K562 (cell line): ENCODE measurements around the gene ATP5MK. TPM values are rescaled to one million over a fixed set of nuclear protein-coding genes. Genes with fewer than 3 reads are reported as not detected.

Source experiments
- ATF3 ChIP-seq, 2 experiments: fragments of 450-650 bp in 1 of 2; sonication (generic) in 1 of 2; formaldehyde crosslinking in 1 of 2; IDR thresholded peaks in 1 of 2; conservative IDR thresholded peaks in 1 of 2; 2 replicates each; pipeline versions ENCODE4 v1.6.1 to v1.8.1; 2016 to 2023; ENCODE audit warnings: mild to moderate bottlenecking in 2 of 2, moderate library complexity in 2 of 2, inconsistent platforms in 1 of 2, missing genetic modification reagents in 1 of 2
- CEBPG ChIP-seq, 3 experiments: fragments of 200-800 bp in 1 of 3; sonication (Bioruptor generic) in 1 of 3; sonication (generic) in 1 of 3; formaldehyde crosslinking in 1 of 3; IDR thresholded peaks in 2 of 3; conservative IDR thresholded peaks in 1 of 3; 2 replicates each; pipeline versions ENCODE4 v1.6.1 to v1.8.0; 2016 to 2022; ENCODE audit warnings: missing compliant biosample characterization in 2 of 3, missing genetic modification characterization in 2 of 3, mild to moderate bottlenecking in 1 of 3, missing genetic modification reagents in 1 of 3
- EWSR1 ChIP-seq: fragments of 450-650 bp; IDR thresholded peaks from 2 replicates; pipeline ENCODE4 v1.6.1; 2018; ENCODE audit warnings: borderline replicate concordance, mild to moderate bottlenecking, low read depth, moderate library complexity; ENCODE audit not compliant: partially characterized antibody
- GTF2A2 ChIP-seq: IDR thresholded peaks from 2 replicates; pipeline ENCODE4 v1.6.1; 2016; ENCODE audit warnings: mild to moderate bottlenecking, missing genetic modification characterization, missing compliant biosample characterization
- HMGXB4 ChIP-seq: sonication (generic); formaldehyde crosslinking; IDR thresholded peaks from 2 replicates; pipeline ENCODE4 v1.8.1; 2023; ENCODE audit warnings: mild to moderate bottlenecking, missing genetic modification reagents
- KDM5B ChIP-seq: fragments of 200-600 bp; sonication (generic); IDR thresholded peaks from 2 replicates; pipeline ENCODE4 v1.6.1; 2012; ENCODE audit warnings: low read depth, mild to moderate bottlenecking, moderate library complexity, low read length, control low read depth, inconsistent platforms; ENCODE audit not compliant: insufficient replicate concordance
- NBN ChIP-seq: fragments of 450-650 bp; IDR thresholded peaks from 2 replicates; pipeline ENCODE4 v1.6.1; 2016; ENCODE audit warnings: low read depth, mild to moderate bottlenecking
- PTBP1 ChIP-seq: fragments of 200-400 bp; formaldehyde crosslinking; IDR thresholded peaks from 2 replicates; pipeline ENCODE4 v1.6.1; 2017; ENCODE audit warnings: low read depth, low read length
- SAFB2 ChIP-seq: fragments of 200-400 bp; formaldehyde crosslinking; IDR thresholded peaks from 2 replicates; pipeline ENCODE4 v1.6.1; 2018; ENCODE audit warnings: borderline replicate concordance, low read length, low read depth, moderate library complexity; ENCODE audit not compliant: severe bottlenecking
- ZNF239 ChIP-seq: fragments of 250-450 bp; sonication (Bioruptor Pico); IDR thresholded peaks from 2 replicates; pipeline ENCODE4 v1.4.0; 2020; ENCODE audit warnings: mild to moderate bottlenecking
- ZNF318 ChIP-seq, 2 experiments: fragments of 450-650 bp; IDR thresholded peaks; 2 replicates each; pipeline ENCODE4 v1.6.1; 2016; ENCODE audit warnings: mild to moderate bottlenecking in 2 of 2, borderline replicate concordance in 1 of 2, low read depth in 1 of 2, moderate library complexity in 1 of 2
- ZNF695 ChIP-seq: fragments of 450-650 bp; formaldehyde crosslinking; IDR thresholded peaks from 2 replicates; pipeline ENCODE4 v1.4.0; 2020; ENCODE audit warnings: mild to moderate bottlenecking, moderate library complexity
- polyA plus RNA-seq, 8 experiments: library from polyadenylated mRNA; depleted of rRNA in 4 of 8; stranded (reverse) in 5 of 8; unstranded in 3 of 8; fragments of >200 nt; fragmentation: Nextera tagmentation in 2 of 8; fragmentation: Illumina TruSeq in 1 of 8; extraction: Ambion mirVana in 2 of 8; extraction: Trizol in 1 of 8; gene quantifications; 2 replicates each; pipeline versions ENCODE4 v1.2.1 to v1.2.3, GENCODE V29; 2011 to 2014; ENCODE audit warnings: inconsistent platforms in 1 of 8, missing spikeins in 1 of 8
- total RNA-seq, 7 experiments: library from RNA; depleted of rRNA in 6 of 7; stranded (reverse); fragments of >200 nt in 6 of 7; fragmentation: Illumina TruSeq in 2 of 7; extraction: Trizol in 2 of 7; gene quantifications; 2 replicates each; pipeline versions ENCODE4 v1.2.1 to v1.2.3, GENCODE V29; 2011 to 2021; ENCODE audit warnings: low replicate concordance in 1 of 7

The ATP5MK gene
- total and polyA plus RNA-seq, 9 of the 15 experiments (the other 6 are each of a cell fraction or from before 2014, with no cell fraction given), result 182 to 1,810 (median 741) TPM

DNA sequence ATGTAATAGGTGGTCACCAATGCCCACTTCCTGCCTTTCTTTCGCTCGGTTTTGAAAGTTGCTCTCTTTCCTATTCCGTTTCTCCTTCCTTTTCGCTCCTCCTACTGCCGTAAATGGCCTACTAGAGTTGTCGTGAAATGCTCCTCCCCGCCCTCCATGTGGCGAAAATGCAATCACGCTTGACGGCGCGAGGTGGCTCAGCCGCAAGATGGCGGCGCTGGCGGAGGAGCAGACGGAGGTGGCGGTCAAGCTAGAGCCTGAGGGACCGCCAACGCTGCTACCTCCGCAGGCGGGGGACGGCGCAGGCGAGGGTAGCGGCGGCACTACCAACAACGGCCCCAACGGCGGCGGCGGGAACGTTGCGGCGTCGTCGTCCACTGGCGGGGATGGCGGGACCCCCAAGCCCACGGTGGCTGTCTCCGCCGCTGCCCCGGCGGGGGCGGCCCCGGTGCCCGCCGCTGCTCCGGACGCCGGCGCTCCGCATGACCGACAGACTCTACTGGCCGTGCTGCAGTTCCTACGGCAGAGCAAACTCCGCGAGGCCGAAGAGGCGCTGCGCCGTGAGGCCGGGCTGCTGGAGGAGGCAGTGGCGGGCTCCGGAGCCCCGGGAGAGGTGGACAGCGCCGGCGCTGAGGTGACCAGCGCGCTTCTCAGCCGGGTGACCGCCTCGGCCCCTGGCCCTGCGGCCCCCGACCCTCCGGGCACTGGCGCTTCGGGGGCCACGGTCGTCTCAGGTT is 28.3 kb downstream of the ATP5MK start, which contains the start of gene TAF5 (continued):
- TF ChIP-seq ZNF318 (IDR thresholded peaks at IDR 0.05; ENCODE audit: borderline replicate concordance in 1 of 2, low read depth in 1 of 2), result no peak
- TF ChIP-seq GTF2A2 (tag), result peak; percentile 66; the same call in 1 of the 2 replicates
- TF ChIP-seq NBN, result no peak
- no peak for TF ChIP-seq ZNF239 (CRISPR knock-in tag)
- TF ChIP-seq HMGXB4, result 0 out of 2 replicates have a peak, but pooled peaks have one; percentile 70
- no peak for TF ChIP-seq CEBPG (CRISPR knock-in tag; IDR thresholded peaks at IDR 0.05)
- TF ChIP-seq CEBPG (tag; conservative IDR thresholded peaks at IDR 0.05 in 1 of 2, IDR thresholded peaks at IDR 0.05 in 1 of 2), result no peak
- TF ChIP-seq PTBP1, result no peak
- no peak for TF ChIP-seq SAFB2
- peak; percentile 93 for TF ChIP-seq KDM5B
- TF ChIP-seq ZNF695, result no peak
- no peak for TF ChIP-seq ATF3 (IDR thresholded peaks at IDR 0.05)
- no peak for TF ChIP-seq ATF3 (CRISPR knock-in tag; conservative IDR thresholded peaks at IDR 0.05)
- TF ChIP-seq EWSR1, result no peak
